Measurements from ENCODE around the gene ADIPOR1. TPM values are rescaled to one million over a fixed set of nuclear protein-coding genes. Genes with fewer than 3 reads are reported as not detected.

The ADIPOR1 gene
- total and polyA plus RNA-seq, 2 of the 4 experiments (the other 2 are of a cell fraction) = 82.7 to 92.5 TPM

DNA sequence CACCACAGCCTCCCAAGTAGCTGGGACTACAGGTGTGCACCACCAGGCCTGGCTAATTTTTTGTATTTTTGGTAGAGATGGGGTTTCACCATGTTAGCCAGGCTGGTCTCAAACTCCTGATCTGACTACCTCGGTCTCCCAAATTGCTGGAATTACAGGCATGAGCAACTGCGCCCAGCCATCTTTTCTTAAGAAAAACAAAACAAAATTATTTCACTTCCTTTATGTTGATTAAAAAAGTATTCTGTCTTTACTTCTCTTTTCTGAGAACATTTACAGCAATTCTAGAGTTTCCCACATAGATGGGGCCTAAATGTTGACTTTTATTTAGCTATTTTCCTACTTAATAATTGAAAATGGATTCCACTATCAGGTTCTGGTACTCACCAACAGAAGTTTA, 31.8 kb upstream of the ADIPOR1 start:
- Histone ChIP-seq H2AFZ (replicated peaks; ENCODE audit: low read length, poor library complexity) (no peak overlapping the region), H2BK5ac (ENCODE audit: low read depth, low read length, poor library complexity, severe bottlenecking) (no peak overlapping the region), H3K4me3 (ENCODE audit: insufficient read depth, low read depth, low read length) (no peak overlapping the region), H2BK120ac (ENCODE audit: low read depth, low read length) (no peak overlapping the region), H3K4ac (ENCODE audit: low read depth, low read length) (no peak overlapping the region), H2BK20ac (ENCODE audit: low read depth, low read length) (no peak overlapping the region), H4K91ac (ENCODE audit: insufficient read depth, low read depth, low read length) (no peak overlapping the region), H3K4me2 (ENCODE audit: low read depth, low read length) (no peak overlapping the region), H3K9me3 (ENCODE audit: control insufficient read depth, insufficient read depth, low read length) (0 out of 2 replicates have a peak, but pooled peaks cover 3% of the 10 kb centered on the region), H3K4me1 (ENCODE audit: control insufficient read depth, insufficient read depth, low read length) (no peaks in the 10 kb centered on the region), H3K36me3 (ENCODE audit: control insufficient read depth, insufficient read depth, low read length) (no peaks in the 10 kb centered on the region), H3K14ac (replicated peaks; ENCODE audit: low read depth, low read length) (no peak overlapping the region), H4K20me1 (ENCODE audit: insufficient read depth, low read length) (no peaks in the 10 kb centered on the region), H3K23ac (ENCODE audit: low read depth, low read length) (no peak overlapping the region), H3K27ac (ENCODE audit: insufficient read depth, low read length) (no peak overlapping the region), H2AK5ac (ENCODE audit: low read depth, low read length) (no peak overlapping the region), H3K56ac (ENCODE audit: extremely low read depth, insufficient read depth, low read length) (no peak overlapping the region), H3K18ac (ENCODE audit: low read depth, low read length) (no peak overlapping the region), H4K8ac (ENCODE audit: low read depth in 2 of 2, low read length in 2 of 2) (no peak overlapping the region), H2BK15ac (ENCODE audit: low read depth, low read length) (no peak overlapping the region), H3K9ac (ENCODE audit: low read depth, low read length) (no peak overlapping the region), H3K27me3 (ENCODE audit: control insufficient read depth, insufficient read depth, low read length) (peaks cover 51% of the 10 kb centered on the region), H4K5ac (ENCODE audit: low read depth, low read length) (no peak overlapping the region), H2AK9ac (replicated peaks; ENCODE audit: low read depth, low read length, poor library complexity) (no peak overlapping the region), H3K9me1 (ENCODE audit: insufficient read depth, low read length) (0 out of 2 replicates have a peak, but pooled peaks cover 5% of the 10 kb centered on the region), H3K79me1 (ENCODE audit: low read depth in 1 of 2, low read length in 2 of 2) (no peaks in the 10 kb centered on the region)
- WGBS, 2 experiments (ENCODE audit: extremely low coverage in 2 of 2, insufficient read length in 1 of 2) = no CpG with 5 or more reads among the region's 2 CpGs
- POLR2A ChIA-PET (ENCODE audit: unreplicated experiment) = no interaction called here
- CTCF ChIA-PET = no interaction called here
- dilution Hi-C loops (cut with HindIII; ENCODE audit: low sequenced_read_pairs, unreplicated experiment) = no loop called here
- no peak for ATAC-seq (ENCODE audit: low read depth)
- no TSS peak for BruUV-seq (replicated peaks)
- in situ Hi-C loops (cut with MboI; ENCODE audit: low sequenced_read_pairs) = no loop called here
- TF ChIP-seq BHLHE40 (IDR thresholded peaks at IDR 0.05; ENCODE audit: low read depth, low read length) = no peak
- TF ChIP-seq SMC3 (IDR thresholded peaks at IDR 0.05; ENCODE audit: low read depth, low read length) = no peak
- no peak for TF ChIP-seq CHD1 (IDR thresholded peaks at IDR 0.05; ENCODE audit: low read depth, low read length)
- no peak for TF ChIP-seq MAFK (IDR thresholded peaks at IDR 0.05; ENCODE audit: low read depth, low read length)
- no peak for TF ChIP-seq POLR2A (IDR thresholded peaks at IDR 0.05; ENCODE audit: low read depth, low read length)
- no peak for DNase-seq
- intact Hi-C loops (cut with micrococcal nuclease) = loop anchor here (10.0 kb wide), 1 partner anchor 235 kb away; no protein-coding TSS in a partner anchor

Data from IMR-90 (cell line).